ENCODE data around the gene KLHL6. TPM values are rescaled to one million over a fixed set of nuclear protein-coding genes. Genes with fewer than 3 reads are reported as not detected.

The KLHL6 gene
- total and polyA plus RNA-seq, 2 of the 8 experiments (the other 6 are each of a cell fraction or from before 2014, with no cell fraction given): 0.05 TPM; not detected in 1

- TF ChIP-seq, protein P1, sequence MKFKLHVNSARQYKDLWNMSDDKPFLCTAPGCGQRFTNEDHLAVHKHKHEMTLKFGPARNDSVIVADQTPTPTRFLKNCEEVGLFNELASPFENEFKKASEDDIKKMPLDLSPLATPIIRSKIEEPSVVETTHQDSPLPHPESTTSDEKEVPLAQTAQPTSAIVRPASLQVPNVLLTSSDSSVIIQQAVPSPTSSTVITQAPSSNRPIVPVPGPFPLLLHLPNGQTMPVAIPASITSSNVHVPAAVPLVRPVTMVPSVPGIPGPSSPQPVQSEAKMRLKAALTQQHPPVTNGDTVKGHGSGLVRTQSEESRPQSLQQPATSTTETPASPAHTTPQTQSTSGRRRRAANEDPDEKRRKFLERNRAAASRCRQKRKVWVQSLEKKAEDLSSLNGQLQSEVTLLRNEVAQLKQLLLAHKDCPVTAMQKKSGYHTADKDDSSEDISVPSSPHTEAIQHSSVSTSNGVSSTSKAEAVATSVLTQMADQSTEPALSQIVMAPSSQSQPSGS (IDR thresholded peaks at IDR 0.05; ENCODE audit: low read length): no peak
- TF ChIP-seq HDAC6 (IDR thresholded peaks at IDR 0.05; ENCODE audit: low read depth, low read length): no peak
- TF ChIP-seq FOSL1 (IDR thresholded peaks at IDR 0.05; ENCODE audit: insufficient read depth, low read depth, low read length): no peak
- TF ChIP-seq, protein P2, sequence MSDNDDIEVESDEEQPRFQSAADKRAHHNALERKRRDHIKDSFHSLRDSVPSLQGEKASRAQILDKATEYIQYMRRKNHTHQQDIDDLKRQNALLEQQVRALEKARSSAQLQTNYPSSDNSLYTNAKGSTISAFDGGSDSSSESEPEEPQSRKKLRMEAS (IDR thresholded peaks at IDR 0.05): no peak
These were observed 17.0 kb downstream of the KLHL6 start (continued) for GRCh38 chr3:183538486-183538885.
